Smooth muscle cell (in vitro differentiated cells): ENCODE measurements around the gene KLF7. TPM values are rescaled to one million over a fixed set of nuclear protein-coding genes. Genes with fewer than 3 reads are reported as not detected.

Experiments used
- DNase-seq: peaks from one replicate; lab custom pipeline; 2025; ENCODE audit not compliant: unreplicated experiment; lab: John Stamatoyannopoulos, UW
- H2AFZ ChIP-seq: fragments of 200-600 bp; sonication (generic); 2 replicates; pipeline ENCODE4 v1.6.0; 2016; ENCODE audit warnings: antibody characterized with exemption, low read depth, mild to moderate bottlenecking
- H3F3A ChIP-seq: fragments of 200-600 bp; sonication (generic); 2 replicates; pipeline ENCODE4 v1.6.0; 2017; ENCODE audit warnings: antibody characterized with exemption, low read depth
- H3K27ac ChIP-seq: fragments of 200-600 bp; sonication (generic); 2 replicates; pipeline ENCODE4 v1.5.1; 2016; ENCODE audit warnings: low read depth, mild to moderate bottlenecking
- H3K27me3 ChIP-seq: fragments of 200-600 bp; sonication (generic); 2 replicates; pipeline ENCODE4 v1.6.1; 2016; ENCODE audit warnings: low read depth, mild to moderate bottlenecking
- H3K36me3 ChIP-seq: fragments of 200-600 bp; sonication (generic); 2 replicates; pipeline ENCODE4 v1.5.1; 2016; ENCODE audit warnings: low read depth
- H3K4me1 ChIP-seq: fragments of 200-600 bp; sonication (generic); 2 replicates; pipeline ENCODE4 v1.5.1; 2016; ENCODE audit warnings: low read depth
- H3K4me2 ChIP-seq: fragments of 200-600 bp; sonication (generic); 2 replicates; pipeline ENCODE4 v1.6.0; 2016; ENCODE audit warnings: mild to moderate bottlenecking
- H3K4me3 ChIP-seq: fragments of 200-600 bp; sonication (generic); 2 replicates; pipeline ENCODE4 v1.5.1; 2016; ENCODE audit warnings: mild to moderate bottlenecking
- H3K79me2 ChIP-seq: fragments of 200-600 bp; sonication (generic); 2 replicates; pipeline ENCODE4 v1.6.0; 2016; ENCODE audit warnings: low read depth, mild to moderate bottlenecking
- H3K9ac ChIP-seq: fragments of 200-600 bp; sonication (generic); 2 replicates; pipeline ENCODE4 v1.6.0; 2016; ENCODE audit warnings: low read depth
- H3K9me3 ChIP-seq: fragments of 200-600 bp; sonication (generic); replicated peaks from 2 replicates; pipeline ENCODE4 v1.5.1; 2016; ENCODE audit warnings: low read depth
- H4K20me1 ChIP-seq: fragments of 200-600 bp; sonication (generic); 2 replicates; pipeline ENCODE4 v1.6.0; 2016; ENCODE audit warnings: low read depth
- WGBS: methylation state at CpG from one replicate; pipeline ENCODE4 v1.1.7; 2016; ENCODE audit warnings: low lambda C conversion rate; 5-methylcytosine and 5-hydroxymethylcytosine counted together
- polyA plus RNA-seq: library from polyadenylated mRNA; unstranded; fragments of >200 nt; fragmentation: Nextera tagmentation; extraction: Ambion mirVana; gene quantifications from 2 replicates; pipeline ENCODE4 v1.2.1, GENCODE V29; 2016
- total RNA-seq: library from RNA; depleted of rRNA; stranded (reverse); fragments of >200 nt; gene quantifications from 2 replicates; pipeline ENCODE4 v1.2.3, GENCODE V29; 2014
- TF ChIP-seq, protein P1 (sequence below): fragments of 200-600 bp; sonication (generic); IDR thresholded peaks from 2 replicates; pipeline ENCODE4 v1.5.1; 2017; ENCODE audit warnings: borderline replicate concordance, mild to moderate bottlenecking, antibody characterized with exemption; ENCODE audit not compliant: insufficient read depth, poor library complexity, severe bottlenecking

Gene KLF7
- total and polyA plus RNA-seq, 2 experiments from 2014 or later, result 12.7 to 27.6 TPM

DNA sequence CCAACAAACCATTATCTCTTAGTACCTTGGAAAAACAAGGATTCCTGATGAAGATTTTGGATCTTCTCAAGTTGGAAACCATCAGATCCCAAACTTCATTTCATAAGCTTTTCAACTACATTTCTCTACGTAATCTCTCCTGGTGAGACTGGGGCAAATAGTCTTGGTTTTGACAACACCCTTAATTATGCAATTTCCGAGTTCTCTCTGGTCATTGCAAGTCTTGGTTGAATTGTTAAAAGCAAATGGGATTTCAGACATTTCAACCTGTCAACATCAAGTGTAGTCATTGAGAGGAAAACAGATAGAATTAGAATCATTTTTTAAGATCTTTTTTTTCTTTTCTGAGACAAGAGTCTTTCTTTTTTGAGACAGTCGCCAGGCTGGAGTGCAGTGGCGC lies 26.2 kb downstream of the KLF7 start:
- Histone ChIP-seq H3F3A (peaks cover 10% of the 10 kb centered on the region), H3K79me2 (peaks cover 88% of the 10 kb centered on the region), H4K20me1 (peaks cover 100% of the 10 kb centered on the region), H3K4me3 (no peak overlapping the region), H3K4me2 (no peak overlapping the region), H3K36me3 (no peaks in the 10 kb centered on the region), H3K9me3 (no peaks in the 10 kb centered on the region), H2AFZ (no peak overlapping the region), H3K4me1 (peaks cover 29% of the 10 kb centered on the region), H3K27ac (no peak overlapping the region), H3K9ac (no peak overlapping the region), H3K27me3 (no peaks in the 10 kb centered on the region)
- WGBS, result 82% methylated on average over 4 of the region's 4 CpGs
- no peak for DNase-seq
- TF ChIP-seq, protein P1, sequence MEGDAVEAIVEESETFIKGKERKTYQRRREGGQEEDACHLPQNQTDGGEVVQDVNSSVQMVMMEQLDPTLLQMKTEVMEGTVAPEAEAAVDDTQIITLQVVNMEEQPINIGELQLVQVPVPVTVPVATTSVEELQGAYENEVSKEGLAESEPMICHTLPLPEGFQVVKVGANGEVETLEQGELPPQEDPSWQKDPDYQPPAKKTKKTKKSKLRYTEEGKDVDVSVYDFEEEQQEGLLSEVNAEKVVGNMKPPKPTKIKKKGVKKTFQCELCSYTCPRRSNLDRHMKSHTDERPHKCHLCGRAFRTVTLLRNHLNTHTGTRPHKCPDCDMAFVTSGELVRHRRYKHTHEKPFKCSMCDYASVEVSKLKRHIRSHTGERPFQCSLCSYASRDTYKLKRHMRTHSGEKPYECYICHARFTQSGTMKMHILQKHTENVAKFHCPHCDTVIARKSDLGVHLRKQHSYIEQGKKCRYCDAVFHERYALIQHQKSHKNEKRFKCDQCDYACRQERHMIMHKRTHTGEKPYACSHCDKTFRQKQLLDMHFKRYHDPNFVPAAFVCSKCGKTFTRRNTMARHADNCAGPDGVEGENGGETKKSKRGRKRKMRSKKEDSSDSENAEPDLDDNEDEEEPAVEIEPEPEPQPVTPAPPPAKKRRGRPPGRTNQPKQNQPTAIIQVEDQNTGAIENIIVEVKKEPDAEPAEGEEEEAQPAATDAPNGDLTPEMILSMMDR, result no peak

DNA sequence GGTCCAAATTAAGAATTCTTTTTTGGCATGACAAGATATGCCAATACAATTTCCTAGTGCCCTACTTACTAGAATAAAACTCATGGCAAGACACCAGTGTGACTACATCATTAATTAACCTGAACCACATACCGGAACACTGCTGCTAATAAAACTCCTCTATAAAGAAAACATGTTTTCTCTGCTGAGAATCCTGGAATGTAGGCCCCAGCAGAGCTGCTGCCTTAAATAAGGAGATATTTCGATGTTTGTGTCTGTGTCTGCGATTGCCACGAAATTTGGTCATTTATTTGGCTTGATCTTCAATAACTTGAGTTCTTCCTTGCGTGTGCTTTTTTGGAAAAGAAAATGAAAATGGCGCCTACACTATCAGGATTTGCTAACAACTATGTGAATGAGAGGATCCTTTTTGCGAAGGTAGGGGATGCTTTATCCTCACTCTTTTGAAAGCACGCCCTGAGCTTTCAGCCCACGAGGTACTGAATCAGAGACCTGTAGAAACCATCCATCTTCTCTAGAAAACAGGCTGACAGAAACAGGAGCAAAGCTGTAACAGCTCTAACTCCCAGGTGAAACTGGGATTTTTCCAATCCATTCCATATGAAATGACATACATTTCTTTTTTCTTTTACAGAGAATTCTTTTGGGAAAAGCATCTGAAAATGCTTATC lies 27.0 kb downstream of the KLF7 start:
- Histone ChIP-seq H3K4me1 (peaks cover 29% of the 10 kb centered on the region), H3K27ac (no peak overlapping the region), H3K27me3 (no peaks in the 10 kb centered on the region), H3F3A (peaks cover 8% of the 10 kb centered on the region), H3K4me2 (no peak overlapping the region), H2AFZ (no peak overlapping the region), H3K79me2 (peaks cover 96% of the 10 kb centered on the region), H3K9ac (no peak overlapping the region), H3K9me3 (no peaks in the 10 kb centered on the region), H3K4me3 (no peak overlapping the region), H4K20me1 (peaks cover 100% of the 10 kb centered on the region), H3K36me3 (no peaks in the 10 kb centered on the region)
- TF ChIP-seq, protein P1, result no peak
- DNase-seq, result no peak
- WGBS, result 89% methylated on average over 9 of the region's 9 CpGs

DNA sequence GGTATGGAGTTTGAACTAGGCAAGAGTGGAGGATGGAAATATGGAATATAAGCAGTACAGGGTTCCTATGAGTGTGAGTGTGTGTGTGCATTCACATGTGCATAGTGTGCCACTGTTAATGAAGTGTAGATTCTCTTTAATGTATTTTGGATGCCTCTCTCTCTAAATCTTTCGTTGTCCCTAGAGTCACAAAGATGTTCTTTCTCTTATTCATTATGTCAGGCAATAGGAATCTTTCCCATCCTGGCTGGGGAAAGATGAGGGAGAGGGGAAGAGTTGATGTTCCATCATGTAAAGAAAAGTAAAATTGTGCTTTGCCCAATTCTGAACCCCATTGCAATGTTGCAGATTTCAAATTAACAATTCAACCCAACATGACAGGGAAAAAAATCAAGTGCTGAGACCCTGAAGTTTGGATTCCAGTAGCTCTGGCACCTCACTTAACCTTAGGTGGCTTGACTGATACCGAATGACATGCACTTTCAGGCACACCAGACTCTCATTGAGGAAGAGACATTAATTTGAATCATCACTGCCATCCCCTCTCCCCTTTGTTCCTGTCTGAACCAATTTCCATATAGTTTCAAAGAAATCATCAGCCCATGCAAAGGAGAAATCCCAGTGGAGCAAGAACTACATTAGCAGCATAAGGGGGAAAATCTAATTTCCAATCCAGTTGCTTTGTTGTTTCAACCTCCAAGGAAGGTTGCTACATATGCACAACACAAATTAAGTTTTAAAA lies 28.0 kb downstream of the KLF7 start:
- Histone ChIP-seq H3K4me2 (no peak overlapping the region), H3K9ac (no peak overlapping the region), H3K79me2 (peaks cover 97% of the 10 kb centered on the region), H4K20me1 (peaks cover 100% of the 10 kb centered on the region), H3K9me3 (no peaks in the 10 kb centered on the region), H3K4me3 (no peak overlapping the region), H3K4me1 (peaks cover 29% of the 10 kb centered on the region), H3K27me3 (no peaks in the 10 kb centered on the region), H3F3A (peaks cover 8% of the 10 kb centered on the region), H3K27ac (no peak overlapping the region), H2AFZ (no peak overlapping the region), H3K36me3 (no peaks in the 10 kb centered on the region)
- 94% methylated on average over 2 of the region's 2 CpGs for WGBS
- TF ChIP-seq, protein P1, result no peak
- DNase-seq, result no peak
